ENCODE measurements around the gene TEX261.

DNA sequence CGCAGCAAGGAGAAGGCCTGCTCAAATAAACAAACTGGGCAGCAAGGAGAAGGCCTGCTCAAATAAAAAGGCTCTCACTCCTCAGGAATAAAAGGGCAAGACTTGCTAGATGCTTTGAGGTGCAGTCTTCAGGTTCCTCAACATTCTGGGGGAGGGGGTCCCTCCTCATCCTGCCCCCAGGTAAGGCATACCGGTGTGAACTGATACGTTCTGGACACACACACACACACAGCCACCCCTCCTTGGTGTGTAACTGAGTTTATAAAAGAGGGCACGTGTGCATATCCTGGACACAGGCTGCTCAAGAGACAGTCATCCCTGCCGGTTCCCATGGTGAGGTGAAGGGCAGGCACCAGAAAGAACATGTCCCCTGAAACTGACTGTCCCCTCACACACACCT is 4.5 kb downstream of the TEX261 start:
- no peak for TF ChIP-seq L3MBTL2 (conservative IDR thresholded peaks at IDR 0.05)
- TF ChIP-seq CTBP1 (IDR thresholded peaks at IDR 0.05; ENCODE audit: borderline replicate concordance): no peak
- TF ChIP-seq NFRKB (IDR thresholded peaks at IDR 0.05): no peak
- TF ChIP-seq BHLHE40 (IDR thresholded peaks at IDR 0.05; ENCODE audit: borderline replicate concordance): no peak
- TF ChIP-seq FOXM1 (IDR thresholded peaks at IDR 0.05; ENCODE audit: borderline replicate concordance): no peak
- TF ChIP-seq SUZ12 (IDR thresholded peaks at IDR 0.05): no peak
- no peak for TF ChIP-seq ZNF384 (IDR thresholded peaks at IDR 0.05)
- TF ChIP-seq FOXA1 (IDR thresholded peaks at IDR 0.05): no peak
- no peak for TF ChIP-seq SP1 (IDR thresholded peaks at IDR 0.05)
- TF ChIP-seq ARNT (IDR thresholded peaks at IDR 0.05): no peak
- no peak for TF ChIP-seq FOXK2 (IDR thresholded peaks at IDR 0.05)
